ENCODE measurements around the gene TEX48. TPM values are rescaled to one million over a fixed set of nuclear protein-coding genes. Genes with fewer than 3 reads are reported as not detected.

TEX48 gene
- total and polyA plus RNA-seq, 5 donors from 2014 or later = not detected

- Mint-ChIP-seq H3K4me1 (peaks cover 12 to 36% (median 23%) of the 10 kb centered on the region in 4 donors), H3K4me3 (peak overlapping the region in 3 of 4 donors; percentile 42 to 77 (median 53)), H3K9me3 (no peaks in the 10 kb centered on the region), H3K27me3 (no peaks in the 10 kb centered on the region), H3K27ac (peak overlapping the region; percentile 68 to 85 (median 79)), H3K36me3 (peaks cover 29% of the 10 kb centered on the region)
- Histone ChIP-seq H3K36me3 (ENCODE audit: control insufficient read depth, insufficient read depth, low read length) (peaks cover 13% of the 10 kb centered on the region), H3K4me1 (ENCODE audit: control insufficient read depth, insufficient read depth, low read length, poor library complexity, severe bottlenecking) (peaks cover 8% of the 10 kb centered on the region), H3K27me3 (ENCODE audit: control insufficient read depth, insufficient read depth, low read length) (no peaks in the 10 kb centered on the region), H3K9me3 (ENCODE audit: control insufficient read depth in 2 of 2, low read length in 2 of 2) (no peaks in the 10 kb centered on the region), H3K4me3 (ENCODE audit: low read depth, low read length) (peak overlapping the region; percentile 50), H3K27ac (ENCODE audit: insufficient read depth, low read length, poor library complexity, severe bottlenecking) (no peak overlapping the region)
- ATAC-seq (ENCODE audit: low read depth in 2 of 2) (no peak), DNase-seq (peak in 1 of 3 donors; percentile 34)
Observed at GRCh38 chr9:114619191-114619761, 62.7 kb downstream of the TEX48 start.

DNA sequence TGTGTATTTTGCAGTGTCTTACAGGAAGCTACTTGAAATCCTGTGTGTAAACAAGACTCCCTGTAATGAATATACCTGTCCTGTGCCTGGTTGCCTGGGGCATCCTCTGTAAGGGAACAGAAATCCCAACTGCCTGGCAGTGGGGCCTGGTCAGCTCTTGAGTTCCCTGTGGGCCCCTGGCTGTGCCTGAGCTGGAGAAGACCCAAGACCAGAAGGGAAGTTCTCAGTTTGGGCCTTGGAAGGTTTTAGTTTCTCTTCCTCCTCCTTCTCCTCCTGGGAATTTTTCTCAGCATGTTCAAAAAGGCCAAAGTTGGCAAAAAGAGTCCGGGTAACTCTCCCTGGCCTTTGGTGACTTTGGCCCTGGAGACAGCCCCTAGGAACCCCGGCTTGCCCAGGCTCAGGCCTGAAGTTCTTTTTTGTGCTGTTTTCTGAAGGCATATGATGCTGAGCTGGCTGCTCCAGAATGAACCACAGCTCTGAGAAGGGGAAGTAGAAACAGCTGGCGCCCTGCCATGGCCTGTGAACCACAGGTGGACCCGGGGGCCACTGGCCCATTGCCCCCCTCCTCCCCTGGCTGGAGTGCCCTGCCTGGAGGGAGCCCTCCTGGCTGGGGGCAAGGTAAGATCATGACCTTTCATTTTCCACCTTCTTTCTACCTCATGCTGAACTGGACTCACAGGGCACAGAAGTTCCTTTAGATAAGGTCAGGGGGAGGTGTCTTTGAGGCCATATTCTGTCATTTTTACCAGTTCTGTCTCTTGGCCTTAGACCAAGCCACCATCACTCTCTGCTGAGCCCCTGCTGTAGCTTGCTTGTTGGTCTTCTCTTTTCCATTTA is 65.1 kb downstream of the TEX48 start:
- Mint-ChIP-seq H3K9me3 (no peaks in the 10 kb centered on the region), H3K4me1 (peaks cover 23 to 60% (median 42%) of the 10 kb centered on the region in 4 donors), H3K27ac (peak overlapping the region; percentile 90 to 98 (median 94)), H3K36me3 (peaks cover 27% of the 10 kb centered on the region), H3K4me3 (peak overlapping the region in 3 of 4 donors; percentile 11 to 74 (median 52)), H3K27me3 (no peaks in the 10 kb centered on the region)
- Histone ChIP-seq H3K4me1 (ENCODE audit: control insufficient read depth, insufficient read depth, low read length, poor library complexity, severe bottlenecking) (peaks cover 32% of the 10 kb centered on the region), H3K4me3 (ENCODE audit: low read depth, low read length) (no peak overlapping the region), H3K27me3 (ENCODE audit: control insufficient read depth, insufficient read depth, low read length) (no peaks in the 10 kb centered on the region), H3K9me3 (ENCODE audit: control insufficient read depth in 2 of 2, low read length in 2 of 2) (no peaks in the 10 kb centered on the region), H3K27ac (ENCODE audit: insufficient read depth, low read length, poor library complexity, severe bottlenecking) (peak overlapping the region; percentile 20), H3K36me3 (ENCODE audit: control insufficient read depth, insufficient read depth, low read length) (peaks cover 9% of the 10 kb centered on the region)
- ATAC-seq (ENCODE audit: low read depth in 2 of 2) (peak in 1 of 2 donors; percentile 22), DNase-seq (no peak)

Other genes starting within 250 kb of the TEX48 start
- 24.2 TPM for gene WHRN, start 176.7 kb downstream of the TEX48 start, total RNA-seq
- 1 to 10 TPM in 3 of 4 donors, under 1 TPM in 1; 1.00 to 1.5 (median 1.4) TPM for gene WHRN, start 176.7 kb downstream of the TEX48 start, polyA plus RNA-seq
- 111 TPM for gene ATP6V1G1, start 94.4 kb downstream of the TEX48 start, total RNA-seq
- gene ATP6V1G1, start 94.4 kb downstream of the TEX48 start, polyA plus RNA-seq = 100 to 1,000 TPM; 313 to 357 (median 335) TPM
- gene TMEM268, start 70.9 kb downstream of the TEX48 start, total RNA-seq = 10.7 TPM
- 10 to 100 TPM in 1 of 4 donors, 1 to 10 TPM in 3; 6.5 to 10.1 (median 8.0) TPM for gene TMEM268, start 70.9 kb downstream of the TEX48 start, polyA plus RNA-seq
- not detected for gene TEX53, start 24.4 kb downstream of the TEX48 start, total RNA-seq
- not detected for gene TEX53, start 24.4 kb downstream of the TEX48 start, polyA plus RNA-seq
- not detected for gene TNFSF15, start 123.8 kb upstream of the TEX48 start, total RNA-seq
- gene TNFSF15, start 123.8 kb upstream of the TEX48 start, polyA plus RNA-seq = not detected
- gene TNFSF8, start 248.4 kb upstream of the TEX48 start, total RNA-seq = 47.3 TPM
- 10 to 100 TPM; 31.4 to 78.1 (median 50.7) TPM for gene TNFSF8, start 248.4 kb upstream of the TEX48 start, polyA plus RNA-seq

Data from CD4-positive, CD25-positive, alpha-beta regulatory T cell (primary cell).